ENCODE results near the gene IWS1. TPM values are rescaled to one million over a fixed set of nuclear protein-coding genes. Genes with fewer than 3 reads are reported as not detected.
"Not testable (repeated sequence)": the region's sequence is repeated elsewhere in the genome, so short reads cannot be mapped to it uniquely, and the experiment has no call there.

IWS1 gene
- total RNA-seq, 1 donor from 2014 or later, result 21.7 TPM

DNA sequence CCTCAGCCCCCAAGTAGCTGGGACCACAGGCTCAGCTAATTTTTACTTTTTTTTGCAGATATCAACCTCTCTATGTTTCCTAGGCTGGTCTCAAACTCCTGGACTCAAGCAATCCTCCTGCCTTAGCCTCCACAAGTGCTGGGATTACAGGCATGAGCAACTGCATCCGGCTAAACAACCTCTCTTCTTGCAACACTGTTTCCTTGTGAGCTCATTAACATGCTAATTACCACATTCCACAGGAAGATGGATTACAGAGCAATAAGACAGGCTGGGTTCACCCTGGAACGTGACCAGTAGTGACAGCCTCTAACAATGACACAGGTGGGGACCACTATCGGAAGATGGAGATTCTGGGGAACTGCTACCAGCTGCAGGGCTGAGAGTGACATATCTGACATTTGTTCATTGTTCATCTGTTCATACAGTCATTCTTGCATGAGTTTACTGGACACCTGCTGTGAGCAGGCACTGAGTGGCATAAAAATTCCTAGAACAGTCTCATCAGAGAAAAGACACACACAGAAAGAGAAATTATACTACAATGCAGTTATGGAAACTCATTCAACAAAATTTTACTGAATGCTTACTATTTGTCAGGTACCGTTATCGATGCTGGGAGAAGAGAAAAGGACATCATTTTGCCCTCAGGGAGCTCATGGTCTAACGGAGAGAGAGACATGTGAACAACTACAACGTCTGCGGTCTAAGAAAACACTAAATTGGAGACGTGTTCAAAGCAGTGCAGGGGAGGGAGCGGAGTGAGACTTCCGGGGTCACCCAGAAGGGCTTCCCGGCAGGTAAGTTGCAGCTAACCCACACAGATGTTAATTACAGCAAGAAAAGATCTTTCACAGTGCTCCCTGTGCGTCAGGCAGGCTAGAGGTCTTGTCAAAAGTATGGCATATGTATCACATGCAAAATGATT lies 70.5 kb downstream of the IWS1 start:
- no peak for DNase-seq (ENCODE audit: low read depth in 2 of 2)

DNA sequence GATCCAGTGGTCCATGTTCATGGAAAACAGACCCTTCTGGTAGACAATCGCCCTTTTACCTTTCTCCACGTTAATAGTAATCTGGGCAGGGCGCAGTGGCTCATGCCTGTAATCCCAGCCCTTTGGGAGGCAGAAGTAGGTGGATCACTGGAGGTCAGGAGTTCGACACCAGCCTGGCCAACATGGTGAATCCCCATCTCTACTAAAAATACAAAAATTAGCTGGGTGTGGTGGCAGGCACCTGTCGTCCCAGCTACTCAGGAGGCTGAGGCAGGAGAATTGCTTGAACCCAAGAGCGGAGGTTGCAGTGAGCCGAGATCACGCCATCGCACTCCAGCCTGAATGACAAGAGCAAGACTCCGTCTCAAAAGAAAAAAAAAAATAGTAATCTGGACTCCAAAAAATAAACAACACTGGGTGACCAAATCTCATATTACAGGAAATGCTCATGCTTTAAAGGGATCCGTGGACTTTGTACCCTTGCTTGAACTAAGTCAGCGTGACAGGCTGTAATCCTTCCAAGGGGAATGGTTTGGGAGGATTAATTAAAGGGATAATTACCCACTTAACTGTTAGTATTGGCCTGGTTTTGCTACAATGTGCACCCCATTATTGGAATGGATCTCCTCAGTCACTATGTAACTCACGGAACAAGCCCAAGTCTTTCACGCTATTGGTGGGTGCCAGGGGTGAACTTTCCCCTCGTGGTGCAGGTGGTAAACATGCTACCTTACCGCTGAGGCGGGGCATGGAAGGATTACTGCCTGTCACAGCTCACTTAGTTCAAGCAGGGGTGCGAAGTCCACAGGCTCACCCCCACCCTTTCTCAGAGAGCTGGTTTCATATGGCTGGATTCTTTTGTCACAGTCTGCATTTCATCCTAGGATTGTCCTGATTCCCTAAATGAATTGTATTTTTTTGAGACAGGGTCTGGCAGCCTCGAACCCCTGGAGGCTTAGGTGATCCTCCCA lies 71.4 kb downstream of the IWS1 start:
- no peak for DNase-seq (ENCODE audit: low read depth in 2 of 2)

DNA sequence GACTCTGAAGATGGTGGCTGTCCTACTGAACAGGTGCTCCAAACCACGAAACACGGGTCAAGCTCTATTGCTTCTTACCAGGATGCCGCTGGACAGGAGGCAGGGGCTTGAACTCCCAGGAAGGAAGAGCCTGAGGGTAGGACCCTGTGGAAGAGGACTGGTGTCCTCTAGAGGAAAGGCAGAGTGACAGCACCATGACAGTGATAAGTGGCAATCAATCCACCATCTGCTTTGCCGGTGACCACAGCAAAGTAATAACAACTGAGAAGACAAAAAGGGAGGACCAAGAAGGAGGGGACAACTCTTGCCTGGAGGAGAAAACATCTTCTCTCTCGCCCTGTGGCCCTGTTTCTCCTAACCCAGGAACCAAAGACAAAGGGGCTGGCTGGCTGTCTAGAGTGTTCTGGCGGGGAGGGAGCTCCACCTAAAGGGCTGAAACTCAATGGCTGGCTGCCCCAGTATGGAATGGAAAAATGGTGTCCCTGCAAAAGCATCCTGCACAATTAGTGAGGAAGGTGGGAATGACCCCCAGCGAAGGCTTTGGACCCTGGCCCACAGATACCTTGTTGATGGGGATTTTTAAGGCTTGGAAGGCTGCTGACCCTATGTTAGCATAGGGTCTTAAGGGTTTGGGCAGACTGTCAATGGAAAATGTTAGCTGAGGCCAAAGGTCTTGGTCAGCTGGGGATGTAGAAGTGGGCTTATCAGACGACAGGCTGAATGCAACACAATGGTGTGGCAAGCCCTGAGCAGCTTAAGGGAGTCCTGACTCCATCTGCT lies 72.7 kb downstream of the IWS1 start:
- DNase-seq (ENCODE audit: low read depth in 2 of 2), result peak; percentile 1 to 24

DNA sequence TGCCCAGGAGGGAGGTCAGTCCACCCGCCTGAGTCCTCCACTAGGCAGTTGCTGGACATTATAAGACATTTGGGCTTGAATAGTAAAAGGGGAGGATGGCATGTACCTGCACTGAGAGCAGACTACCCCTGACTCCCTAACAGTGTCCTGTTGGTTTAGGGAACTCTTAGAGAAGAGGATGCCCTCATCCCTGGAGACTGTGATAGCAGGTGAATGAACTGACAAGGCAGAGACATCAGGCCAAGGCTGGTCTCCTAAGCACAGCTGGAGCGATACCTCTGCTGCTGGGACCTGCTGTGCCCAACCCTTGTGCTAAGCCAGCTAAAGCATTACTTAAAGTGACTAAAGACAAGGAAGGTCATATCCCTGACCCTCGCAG lies 73.3 kb downstream of the IWS1 start:
- DNase-seq (ENCODE audit: low read depth in 2 of 2), result no peak

DNA sequence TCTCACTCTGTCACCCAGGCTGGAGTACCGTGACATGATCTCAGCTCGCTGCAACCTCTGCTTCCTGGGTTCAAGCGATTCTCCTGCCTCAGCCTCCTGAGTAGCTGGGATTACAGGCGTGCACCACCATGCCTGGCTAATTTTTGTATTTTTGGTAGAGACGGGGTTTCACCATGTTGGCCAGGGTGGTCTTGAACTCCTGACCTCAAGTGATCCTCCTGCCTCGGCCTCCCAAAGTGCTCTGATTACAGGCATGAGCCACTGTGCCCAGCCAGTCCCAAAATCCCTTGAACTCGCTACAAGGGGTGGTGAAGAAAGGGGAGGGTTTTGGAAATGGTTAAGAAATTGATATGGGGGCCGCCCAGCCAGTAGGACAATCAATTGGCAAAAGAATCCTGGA lies 73.9 kb downstream of the IWS1 start:
- not testable (repeated sequence) for DNase-seq (ENCODE audit: low read depth in 2 of 2)

DNA sequence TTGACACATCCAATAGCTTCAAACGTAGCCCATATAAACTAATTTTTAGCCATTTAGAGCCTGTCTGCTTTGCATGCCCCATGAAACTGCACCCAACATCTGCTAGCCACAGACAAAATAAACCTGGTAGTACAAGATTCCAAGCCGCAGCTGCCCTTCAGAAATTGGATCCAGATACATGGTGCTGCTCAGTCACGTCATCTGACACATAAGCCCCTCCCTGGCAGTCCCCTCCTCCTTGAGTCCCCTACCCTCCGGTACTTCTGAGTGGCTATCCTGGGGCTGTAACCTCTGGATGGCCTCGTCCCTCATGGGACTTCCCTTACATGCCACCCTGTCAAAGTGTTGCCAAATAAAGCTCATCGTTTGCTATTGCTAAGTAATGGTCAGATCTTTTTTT lies 74.3 kb downstream of the IWS1 start:
- DNase-seq (ENCODE audit: low read depth in 2 of 2), result no peak

DNA sequence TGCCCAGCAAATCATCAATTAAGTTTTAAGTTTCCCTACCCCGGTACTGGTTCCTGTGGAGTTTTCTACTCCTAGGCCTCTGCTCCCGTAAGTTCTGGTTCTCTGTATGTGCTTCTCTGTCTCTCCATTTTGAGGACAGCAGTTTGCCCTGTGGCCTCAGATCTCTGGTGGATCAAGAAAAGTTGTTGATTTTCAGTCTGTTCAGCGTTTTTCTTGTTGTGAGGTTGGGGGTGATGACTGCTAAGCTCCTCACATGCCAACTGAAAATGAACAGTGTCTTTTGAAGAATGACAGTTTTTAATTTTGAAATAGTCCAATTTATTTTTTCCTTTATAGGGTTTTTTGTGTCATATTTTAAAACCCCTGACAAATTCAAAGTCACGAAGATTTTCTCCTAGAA lies 76.4 kb downstream of the IWS1 start:
- DNase-seq (ENCODE audit: low read depth in 2 of 2), result no peak

DNA sequence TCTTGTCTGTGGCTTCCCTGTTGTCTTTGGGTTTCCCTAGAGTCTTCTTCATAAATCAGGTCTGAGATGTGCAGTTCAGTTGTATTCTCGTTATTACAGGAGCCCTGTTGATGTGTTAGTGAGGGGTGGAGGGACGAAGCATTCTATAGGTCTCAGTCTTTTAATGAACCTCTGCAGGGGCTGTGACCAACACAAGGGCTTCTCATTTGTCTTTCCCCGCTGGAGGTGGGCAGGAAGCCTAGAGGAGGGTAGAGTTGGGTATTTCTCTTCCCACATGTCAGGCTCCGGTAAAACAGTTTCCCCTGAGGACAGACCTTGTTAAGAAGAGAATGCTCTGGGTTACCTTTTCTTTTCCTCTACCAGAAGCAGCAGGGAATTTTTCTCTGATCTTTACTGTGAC lies 76.9 kb downstream of the IWS1 start:
- no peak for DNase-seq (ENCODE audit: low read depth in 2 of 2)

DNA sequence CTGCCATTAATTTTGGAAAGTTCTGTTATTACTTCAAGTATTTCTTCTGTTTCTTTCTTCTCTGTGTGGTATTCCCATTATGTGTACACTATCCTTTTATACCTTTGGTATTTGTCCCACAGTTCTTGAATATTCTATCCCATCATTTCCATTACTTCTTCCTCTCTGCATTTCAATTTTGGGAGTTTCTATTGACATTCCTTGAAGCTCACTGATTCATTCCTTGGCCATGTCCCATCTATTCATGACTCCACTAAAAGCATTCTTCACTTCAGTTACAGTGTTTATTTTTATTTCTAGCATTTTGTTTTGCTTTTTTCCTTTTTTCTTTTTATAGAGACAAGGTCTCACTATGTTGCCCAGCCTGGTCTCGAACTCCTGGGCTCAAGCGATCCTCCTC lies 77.8 kb downstream of the IWS1 start:
- DNase-seq (ENCODE audit: low read depth in 2 of 2), result no peak

DNA sequence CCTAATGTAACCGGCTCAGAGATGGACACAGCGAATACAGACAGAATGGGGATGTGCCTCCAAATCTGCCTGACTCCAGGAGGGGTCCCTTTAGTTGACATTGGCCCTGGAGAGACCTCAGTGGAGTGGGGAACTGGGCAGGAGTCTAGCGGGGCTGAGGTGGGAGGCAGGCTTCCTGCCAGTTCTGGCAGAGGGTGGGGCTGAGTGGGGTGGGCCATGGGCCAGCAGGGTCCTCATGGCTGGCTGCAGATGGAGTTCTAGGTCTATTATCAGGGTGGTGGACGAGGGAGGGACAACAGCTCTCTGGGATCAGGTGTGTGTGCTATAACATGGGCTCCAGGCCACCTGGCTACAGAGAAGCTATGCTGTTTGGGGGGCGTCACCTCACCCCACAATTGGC lies 86.9 kb downstream of the IWS1 start:
- no peak for DNase-seq (ENCODE audit: low read depth in 2 of 2)

DNA sequence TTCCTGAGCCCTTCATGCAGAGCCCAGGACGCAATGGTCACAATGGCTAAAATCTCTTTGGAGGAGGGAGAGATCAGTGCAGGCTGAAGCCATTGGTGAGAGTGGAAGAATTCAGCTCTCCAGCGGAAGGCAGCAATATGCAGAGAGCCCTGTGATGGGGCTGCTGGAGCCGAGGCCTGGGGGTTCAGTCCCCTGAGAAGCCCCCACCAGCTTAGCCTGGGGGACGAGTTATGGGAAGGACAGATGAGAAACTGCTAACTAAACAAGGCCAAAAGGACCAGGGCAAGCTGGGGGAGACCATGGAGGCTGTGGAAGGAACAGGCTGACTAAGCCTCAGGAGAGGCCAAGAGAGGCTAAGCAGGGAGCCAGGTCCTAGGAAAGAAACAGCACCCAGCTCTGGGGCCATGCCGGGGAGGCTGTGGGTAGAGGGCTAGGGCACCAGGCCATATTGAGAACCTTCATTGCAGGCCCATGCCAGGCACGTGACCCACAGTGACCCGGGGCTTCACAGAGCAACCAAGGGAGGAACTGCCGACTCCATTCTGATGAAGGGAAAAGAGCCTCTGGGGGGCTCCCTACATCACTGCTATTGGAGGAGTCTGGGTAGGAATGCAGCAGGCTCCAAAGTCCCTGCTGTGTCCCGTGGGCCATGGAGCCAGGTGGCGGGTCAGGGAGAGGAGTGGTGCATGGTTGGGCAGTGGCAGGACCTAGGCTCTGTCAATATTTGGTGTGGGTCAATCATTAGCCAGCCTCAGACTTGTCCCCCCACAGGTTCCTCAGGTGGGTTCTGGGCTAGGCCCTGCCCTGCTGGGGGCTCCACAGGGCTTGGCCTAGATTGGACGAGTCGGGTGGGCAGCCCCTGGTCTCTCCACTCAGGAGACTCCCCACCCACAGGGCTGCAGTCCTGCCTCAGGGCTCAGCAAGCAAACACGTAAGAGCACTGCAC lies 88.2 kb downstream of the IWS1 start:
- no peak for DNase-seq (ENCODE audit: low read depth in 2 of 2)

DNA sequence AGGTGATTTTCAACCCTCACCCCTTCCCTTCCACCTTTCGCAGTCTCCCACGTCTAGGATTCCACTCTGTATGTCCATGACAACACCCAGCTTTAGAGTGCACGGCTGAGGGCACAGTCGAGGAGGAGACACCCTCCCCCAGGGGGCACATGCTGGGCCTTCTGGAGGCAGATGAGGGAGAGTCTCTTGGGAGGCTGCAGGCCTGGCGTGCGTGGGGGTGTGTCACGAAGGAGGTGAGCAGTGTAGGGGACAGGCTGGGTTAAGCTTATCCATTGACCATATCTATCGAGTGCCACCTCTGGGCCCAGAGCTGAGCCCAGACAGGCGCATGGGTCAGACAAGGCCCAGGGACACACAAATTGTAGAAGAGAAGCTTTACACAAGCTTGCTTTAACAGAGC lies 89.2 kb downstream of the IWS1 start:
- no peak for DNase-seq (ENCODE audit: low read depth in 2 of 2)

DNA sequence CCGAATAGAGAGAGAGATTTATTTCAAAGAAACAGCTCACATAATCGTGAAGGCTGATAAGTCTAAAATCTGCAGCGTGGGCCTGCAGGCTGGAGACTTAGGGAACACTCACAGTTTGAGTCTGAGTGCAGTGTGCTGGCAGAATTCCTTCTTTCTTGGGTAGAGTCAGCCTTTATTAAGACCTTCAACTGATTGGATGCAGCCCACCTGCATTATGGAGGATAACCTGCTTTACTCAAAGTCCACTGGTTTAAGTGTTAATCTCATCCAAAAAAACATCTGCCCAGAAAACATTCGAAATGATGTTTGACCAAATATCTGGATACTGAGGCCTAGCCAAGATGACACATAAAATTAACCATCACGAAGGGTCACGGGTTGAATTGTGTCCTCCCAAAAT lies 91.8 kb downstream of the IWS1 start:
- DNase-seq (ENCODE audit: low read depth in 2 of 2), result no peak

DNA sequence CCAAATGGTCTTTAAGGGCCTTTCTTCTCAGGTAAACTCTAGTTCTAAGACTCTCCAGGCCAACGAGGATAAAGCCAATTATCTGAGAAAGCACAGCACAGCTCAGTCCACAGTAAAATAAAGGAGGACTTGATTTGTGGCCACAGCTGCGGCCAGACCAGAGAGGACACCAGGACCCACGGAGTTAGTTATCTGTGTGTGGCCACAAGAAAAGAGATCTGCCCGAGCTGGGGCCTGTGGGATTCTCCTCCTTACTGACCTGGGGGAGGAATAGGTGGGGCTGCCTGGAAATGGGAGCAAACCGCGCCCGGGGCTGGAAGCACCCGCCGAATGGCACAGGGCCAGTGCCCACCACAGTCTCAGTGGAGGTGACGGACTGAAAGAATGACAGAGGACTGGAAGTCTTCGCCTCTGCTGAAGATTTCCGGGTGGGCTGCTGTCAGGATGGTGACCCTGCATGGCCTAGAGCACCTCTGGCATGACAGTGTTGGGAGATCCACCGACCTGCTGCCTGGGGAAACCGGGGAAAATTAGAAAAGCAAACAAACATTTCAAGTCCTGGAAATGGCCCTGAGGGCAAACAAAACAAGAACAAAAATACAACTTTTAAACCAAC lies 94.8 kb downstream of the IWS1 start:
- DNase-seq (ENCODE audit: low read depth in 2 of 2), result no peak

Other genes with a start within 250 kb of the IWS1 start
- gene ERCC3, start 232.3 kb downstream of the IWS1 start, total RNA-seq, result 26.1 and 33.0 TPM in 2 replicates
- 13.2 and 19.1 TPM in 2 replicates for gene MAP3K2, start 138.5 kb downstream of the IWS1 start, total RNA-seq
- gene PROC, start 108.1 kb downstream of the IWS1 start, total RNA-seq, result under 0.01 TPM in 2 replicates
- 0.13 TPM in 2 replicates for gene MYO7B, start 9.2 kb upstream of the IWS1 start, total RNA-seq
- not detected in 2 replicates for gene GPR17, start 119.7 kb upstream of the IWS1 start, total RNA-seq
- gene LIMS2, start 149.0 kb upstream of the IWS1 start, total RNA-seq, result 3.1 and 5.3 TPM in 2 replicates
- gene SFT2D3, start 175.0 kb upstream of the IWS1 start, total RNA-seq, result 3.5 and 4.9 TPM in 2 replicates